AG08395 (cell line): ENCODE measurements around the gene XYLT1.

Source experiments
- DNase-seq: peaks from one replicate; pipeline ENCODE4 v3.0.0; 2012; ENCODE audit warnings: mixed read lengths, low spot score

The XYLT1 gene

DNA sequence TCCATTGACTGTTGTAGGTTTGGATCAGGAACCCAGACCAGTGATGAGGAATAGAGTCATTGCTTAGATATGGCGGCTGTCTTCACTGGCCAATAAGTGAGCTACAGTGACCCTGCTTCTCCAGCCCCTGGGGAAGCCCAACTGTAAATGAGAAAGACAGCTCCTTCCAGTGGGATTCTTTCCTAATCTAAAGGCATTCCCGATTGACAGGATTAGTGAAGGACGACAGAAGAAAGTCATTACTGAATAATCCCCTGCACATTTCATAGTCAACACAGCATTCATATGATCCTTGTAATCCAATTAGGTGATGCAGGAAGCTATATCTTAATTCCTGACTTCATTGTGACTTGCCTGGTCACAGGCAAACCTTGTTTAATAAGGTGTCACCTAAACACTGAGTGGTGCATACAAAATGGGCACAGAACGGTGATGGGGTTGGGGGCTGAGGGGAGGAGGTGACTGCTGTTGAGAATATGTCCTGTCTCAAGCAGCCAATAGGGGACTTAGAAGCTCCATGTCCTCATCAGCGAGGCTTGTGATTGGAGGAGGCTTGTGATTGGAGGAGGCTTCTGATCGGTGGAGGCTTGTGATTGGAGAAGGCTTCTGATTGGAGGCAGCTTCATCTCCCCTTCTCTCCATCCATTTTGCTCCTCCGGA, 242.6 kb downstream of the XYLT1 start:
- no peak for DNase-seq

DNA sequence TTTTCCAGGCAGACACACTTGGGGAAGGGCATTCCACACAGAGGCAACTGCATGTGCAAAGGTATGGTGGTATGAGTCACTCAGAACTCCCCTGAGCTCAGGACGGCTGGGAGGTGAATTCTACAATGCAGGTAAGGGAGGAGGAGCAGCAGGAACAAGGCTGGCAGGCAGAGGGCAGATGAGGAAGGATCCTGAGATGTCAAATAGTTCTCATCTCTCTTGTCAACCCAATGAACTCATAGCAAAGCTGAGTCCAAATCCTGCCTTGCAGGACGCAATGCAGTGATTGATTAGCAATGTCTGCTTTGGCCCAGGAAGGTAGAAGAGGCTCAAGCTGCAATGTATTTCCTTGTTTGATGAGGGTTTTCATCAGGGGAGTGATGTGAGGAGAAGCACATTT, 243.5 kb downstream of the XYLT1 start:
- DNase-seq: no peak

DNA sequence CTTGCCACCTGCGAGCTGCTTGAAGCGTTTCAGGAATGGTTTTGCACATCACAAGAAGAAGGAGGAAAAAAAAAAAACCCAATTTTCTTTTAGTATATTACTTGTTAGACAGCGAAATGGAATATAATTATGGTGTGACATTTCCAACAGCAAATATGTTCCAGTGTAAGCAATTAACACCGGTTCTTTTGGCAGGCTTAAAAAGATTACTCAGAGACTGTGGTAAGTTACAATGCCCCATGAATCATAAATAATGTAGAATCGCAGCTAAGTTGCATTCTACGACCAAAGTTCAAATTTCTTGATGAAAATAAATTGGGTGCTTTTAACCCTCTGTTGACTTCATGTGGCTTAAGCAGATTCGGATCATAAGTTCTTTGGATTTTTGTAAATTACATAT, 245.2 kb downstream of the XYLT1 start:
- peak; percentile 47 for DNase-seq

DNA sequence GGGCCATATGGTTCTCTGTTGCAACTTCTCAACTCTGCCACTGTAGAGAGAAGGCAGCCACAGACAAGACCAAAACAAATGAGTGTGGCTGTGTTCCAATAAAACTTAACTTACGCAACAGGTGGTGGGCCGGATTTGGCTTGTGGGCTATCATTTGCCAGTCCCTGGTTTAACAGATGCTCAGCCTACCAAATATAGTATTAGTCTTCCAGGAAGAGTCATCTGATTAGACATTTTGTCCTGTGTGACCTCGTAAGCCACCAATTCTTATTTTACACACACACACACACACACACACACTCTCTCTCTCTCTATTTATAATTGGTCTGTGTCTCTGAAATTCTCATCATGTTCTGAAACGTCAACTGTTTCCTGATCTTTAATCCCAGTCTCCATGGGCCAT, 245.9 kb downstream of the XYLT1 start:
- DNase-seq: peak; percentile 73

DNA sequence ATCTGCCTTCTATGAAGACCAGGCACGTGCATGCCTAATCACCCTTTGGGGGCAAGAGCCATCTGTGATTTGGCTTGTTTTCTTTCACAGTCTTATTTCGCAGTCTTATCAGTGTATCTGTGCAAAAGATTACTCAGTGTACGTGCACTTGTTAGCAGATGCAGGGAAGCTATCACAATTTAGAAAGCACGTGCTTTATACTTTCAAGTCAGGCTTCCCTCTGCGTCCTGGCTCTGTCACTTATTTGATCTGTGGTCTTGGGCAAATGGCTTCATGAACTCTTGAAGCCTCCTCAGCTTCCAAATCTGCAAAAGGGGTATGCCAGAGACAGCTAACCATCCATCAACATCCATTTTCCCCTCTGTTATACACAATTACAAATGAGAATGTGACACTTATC, 246.4 kb downstream of the XYLT1 start:
- DNase-seq: no peak

DNA sequence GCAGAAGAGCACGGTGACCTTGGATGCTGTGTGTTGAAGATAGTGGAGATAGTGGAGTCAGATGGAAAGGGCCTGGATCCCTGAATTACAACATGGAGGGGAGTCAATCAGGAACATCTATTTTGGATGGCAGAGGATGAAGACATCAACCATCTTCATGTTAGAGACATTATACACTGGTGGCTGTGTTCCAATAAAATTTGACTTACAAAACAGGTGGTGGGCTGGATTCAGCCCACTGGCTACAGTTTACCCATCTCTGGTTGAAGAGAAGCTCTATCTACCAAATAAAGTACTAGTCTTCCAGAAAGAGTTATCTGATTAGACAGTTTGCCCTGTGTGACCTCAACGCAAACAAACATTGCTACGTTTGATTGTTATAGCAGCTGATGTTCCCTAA, 247.2 kb downstream of the XYLT1 start:
- DNase-seq: no peak

DNA sequence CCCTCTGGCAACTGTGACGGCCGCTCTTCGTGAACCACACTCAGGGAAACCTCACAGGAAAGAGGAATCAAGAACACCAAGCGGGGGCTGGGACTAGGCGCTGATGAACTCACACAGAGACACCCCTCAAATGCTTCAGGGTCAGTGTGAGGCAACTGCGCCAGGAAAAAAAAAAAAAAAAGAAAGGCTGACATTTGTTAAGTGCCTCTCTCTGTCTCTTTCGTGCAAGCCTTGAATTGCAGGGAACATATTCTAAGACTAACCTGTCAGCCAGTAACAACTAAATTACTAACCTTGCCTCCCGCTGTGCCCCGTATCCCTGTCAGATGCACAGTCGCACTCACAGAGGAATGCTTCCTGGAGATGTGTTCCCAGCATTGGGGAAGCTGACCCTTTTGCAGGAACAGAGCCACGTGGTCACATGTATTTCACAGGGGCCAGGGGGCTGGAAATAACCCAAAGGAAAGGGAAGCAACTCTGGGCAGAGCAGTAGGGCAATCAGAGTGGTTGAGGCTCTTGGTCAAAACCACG, 247.8 kb downstream of the XYLT1 start:
- no peak for DNase-seq

DNA sequence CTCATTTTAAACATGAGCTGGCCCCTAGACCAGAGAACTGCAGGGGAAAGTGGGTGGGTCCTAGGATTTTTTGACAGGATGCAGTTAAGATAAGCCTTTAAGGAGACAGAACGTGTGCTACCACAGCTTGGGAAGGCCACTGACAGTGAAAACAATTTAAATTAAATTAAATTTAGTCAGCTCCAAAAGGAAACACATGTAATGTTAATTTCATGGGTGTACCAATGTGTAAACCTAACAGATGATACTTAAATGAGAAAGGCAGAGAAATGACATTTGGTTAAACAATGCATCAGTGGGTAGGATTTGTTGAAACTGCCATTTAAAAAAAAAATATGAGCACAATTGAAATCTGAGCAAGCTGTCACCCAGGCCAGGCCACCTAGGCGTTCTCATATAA, 250.8 kb downstream of the XYLT1 start:
- no peak for DNase-seq

DNA sequence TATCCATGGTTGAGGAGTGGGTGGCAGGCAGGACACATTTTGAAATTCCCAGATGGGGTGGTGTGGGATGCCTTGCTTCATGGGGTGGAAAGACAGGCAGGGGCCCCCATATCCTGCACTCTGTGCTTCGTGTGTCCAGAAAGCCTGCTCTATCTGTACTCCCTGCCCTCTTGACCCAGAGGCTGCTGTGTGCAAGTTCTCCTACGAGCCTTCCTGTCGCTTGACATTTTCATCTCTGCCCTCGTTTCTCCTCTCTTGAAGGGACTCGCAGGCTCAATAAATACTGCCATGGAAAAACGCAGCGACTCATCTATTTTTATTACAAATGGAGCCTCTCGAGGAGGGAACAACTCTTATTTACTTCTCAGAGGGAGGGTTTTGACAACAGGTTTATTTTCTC, 254.8 kb downstream of the XYLT1 start:
- DNase-seq: no peak

DNA sequence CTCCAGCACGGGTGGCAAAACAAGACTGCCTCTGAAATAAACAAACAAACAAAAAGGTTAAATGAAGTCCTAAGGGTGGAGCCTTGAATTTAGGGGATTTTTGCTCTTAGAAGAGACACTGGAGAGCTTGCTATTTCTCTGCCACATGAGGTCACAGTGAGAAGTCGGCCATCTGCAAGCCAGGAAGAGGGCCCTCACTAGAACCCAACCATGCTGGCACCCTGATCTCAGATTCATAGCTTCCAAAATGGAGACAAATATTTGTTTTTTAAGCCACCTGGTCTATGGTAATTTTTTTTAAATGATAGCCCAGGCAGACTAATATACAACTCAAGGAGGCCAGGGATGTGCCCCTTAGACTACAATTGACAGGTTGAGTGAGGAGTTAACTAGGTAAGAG, 255.5 kb downstream of the XYLT1 start:
- DNase-seq: no peak

DNA sequence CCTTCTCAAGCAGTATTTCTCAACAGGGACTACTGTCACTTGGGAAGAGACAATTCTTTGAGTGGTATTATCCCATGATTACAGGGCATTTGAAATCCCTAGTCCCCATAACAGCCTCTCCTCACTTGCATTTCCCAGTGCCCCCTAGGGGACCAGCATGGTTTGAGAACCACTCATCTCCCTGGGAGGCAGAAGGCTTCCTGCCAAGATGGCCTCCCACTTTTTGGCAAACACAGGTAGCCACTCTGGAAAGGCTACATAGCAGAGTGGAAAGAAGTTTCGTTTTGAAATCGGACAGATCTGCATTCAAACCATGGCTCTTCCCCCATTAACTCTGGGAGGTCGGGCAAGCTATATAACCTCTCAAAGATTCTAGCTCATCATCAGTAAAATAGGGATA, 256.8 kb downstream of the XYLT1 start:
- DNase-seq: no peak

DNA sequence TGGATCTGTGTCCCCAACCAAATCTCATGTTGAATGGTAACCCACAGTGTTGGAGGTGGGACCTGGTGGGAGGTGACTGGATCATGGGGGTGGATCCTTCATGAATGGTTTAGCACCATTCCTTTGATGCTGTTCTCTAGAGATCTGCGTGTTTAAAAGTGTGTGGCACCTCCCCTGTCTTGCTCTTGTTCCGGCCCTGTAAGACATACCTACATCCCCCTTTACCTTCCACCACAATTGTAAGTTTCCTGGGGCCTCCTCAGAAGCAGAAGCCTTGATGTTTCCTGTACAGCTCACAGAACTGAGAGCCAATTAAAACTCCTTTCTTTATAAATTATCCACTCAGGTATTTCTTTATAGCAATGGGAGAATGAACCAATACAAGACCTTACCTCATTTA, 257.7 kb downstream of the XYLT1 start:
- no peak for DNase-seq

DNA sequence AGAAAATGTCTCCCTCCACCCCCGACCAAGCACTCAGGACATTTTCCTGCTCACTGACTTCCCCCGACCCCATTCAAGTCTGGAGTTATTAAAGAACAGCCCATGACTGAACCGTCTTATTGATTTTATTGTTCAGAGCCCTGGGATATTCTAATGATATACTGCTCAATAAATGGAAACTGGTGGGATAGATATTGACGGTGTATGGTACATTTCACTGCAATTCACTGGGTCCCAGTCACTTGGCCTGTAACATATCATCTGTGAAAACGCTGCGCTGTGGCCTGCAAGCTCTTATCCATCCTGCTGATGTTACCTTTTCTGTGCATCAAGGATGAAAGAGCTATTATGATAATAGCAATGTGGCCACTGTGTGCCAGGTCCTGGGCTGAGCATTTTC, 258.2 kb downstream of the XYLT1 start:
- no peak for DNase-seq

DNA sequence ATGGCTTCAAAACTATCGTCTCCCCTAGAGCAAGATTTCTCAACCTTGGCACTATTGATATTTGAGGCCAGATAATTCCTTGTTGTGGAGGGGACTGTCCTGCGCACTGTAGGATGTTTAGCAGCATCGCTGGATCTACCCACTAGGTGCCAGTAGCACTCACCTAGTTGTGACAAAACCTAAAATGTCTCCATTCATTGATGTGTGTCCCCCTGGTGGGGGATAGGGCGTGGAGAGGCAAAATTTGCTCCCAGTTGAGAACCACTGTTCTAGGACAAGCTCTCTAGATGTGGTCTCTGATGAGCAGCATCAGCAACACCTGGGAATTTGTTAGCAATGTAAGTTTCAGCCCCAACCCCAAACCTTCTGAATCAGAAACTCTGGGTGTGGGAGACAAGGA, 259.0 kb downstream of the XYLT1 start:
- DNase-seq: no peak

DNA sequence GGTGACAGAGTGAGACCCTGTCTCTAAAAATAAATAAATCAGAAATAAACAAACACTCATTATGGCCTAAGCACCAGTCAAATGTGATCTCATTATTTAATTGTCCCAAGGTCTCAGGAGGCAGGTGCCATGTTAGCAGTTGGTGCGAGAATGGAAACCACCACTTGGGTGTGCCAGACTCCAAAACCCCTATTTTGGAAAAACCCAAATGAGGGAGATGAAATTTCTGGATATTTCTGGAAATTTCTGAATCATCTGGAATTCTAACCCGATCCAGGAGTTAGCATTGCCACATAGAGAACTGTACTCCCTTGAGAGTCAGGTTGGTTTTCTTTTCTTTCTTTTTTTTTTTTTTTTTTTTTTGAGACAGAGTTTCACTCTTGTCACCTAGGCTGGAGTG, 264.0 kb downstream of the XYLT1 start:
- DNase-seq: peak; percentile 31

DNA sequence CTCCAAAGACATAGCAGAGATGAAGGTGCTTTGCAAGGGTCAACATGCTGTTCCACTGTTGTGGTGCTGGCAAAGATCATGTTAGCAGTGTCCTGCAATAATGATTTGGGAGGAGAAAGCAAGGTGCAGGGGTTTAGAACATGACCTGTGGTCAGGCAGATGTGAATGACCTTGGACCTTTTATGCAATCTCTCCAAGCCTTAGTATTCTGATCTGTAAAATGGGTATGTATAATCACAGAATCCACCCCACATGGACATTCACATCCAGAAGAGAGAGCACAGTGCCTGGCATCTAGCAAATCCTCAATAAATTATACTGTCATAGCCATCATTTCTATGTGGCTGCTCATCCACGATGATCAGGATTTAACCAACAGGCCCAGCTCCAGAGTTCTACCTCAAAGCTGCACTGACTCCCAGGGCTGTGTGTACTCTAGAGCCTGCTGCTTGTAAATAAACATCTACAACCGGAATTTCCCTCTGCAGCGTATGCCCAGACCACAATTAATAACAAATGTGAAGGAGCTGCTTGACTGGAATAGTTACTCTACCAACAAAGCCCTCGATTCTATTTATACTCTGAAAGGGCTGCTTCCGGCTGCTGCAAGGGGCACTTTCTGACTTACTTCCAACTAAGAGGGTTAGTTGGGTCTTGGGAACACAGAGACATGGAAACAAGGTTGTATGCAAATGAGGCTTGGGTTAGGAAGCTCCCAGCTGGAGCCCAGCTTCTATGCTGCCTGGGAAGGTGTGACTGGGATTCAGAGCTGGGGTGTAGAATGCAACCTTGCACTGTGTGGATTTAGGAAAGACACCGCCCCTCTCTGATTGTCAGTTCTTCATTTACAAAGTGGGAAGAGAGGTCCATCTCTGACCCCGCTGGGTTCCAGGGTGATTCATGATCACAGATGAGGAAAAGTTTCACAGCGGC, 265.2 kb downstream of the XYLT1 start:
- DNase-seq: peak; percentile 72

DNA sequence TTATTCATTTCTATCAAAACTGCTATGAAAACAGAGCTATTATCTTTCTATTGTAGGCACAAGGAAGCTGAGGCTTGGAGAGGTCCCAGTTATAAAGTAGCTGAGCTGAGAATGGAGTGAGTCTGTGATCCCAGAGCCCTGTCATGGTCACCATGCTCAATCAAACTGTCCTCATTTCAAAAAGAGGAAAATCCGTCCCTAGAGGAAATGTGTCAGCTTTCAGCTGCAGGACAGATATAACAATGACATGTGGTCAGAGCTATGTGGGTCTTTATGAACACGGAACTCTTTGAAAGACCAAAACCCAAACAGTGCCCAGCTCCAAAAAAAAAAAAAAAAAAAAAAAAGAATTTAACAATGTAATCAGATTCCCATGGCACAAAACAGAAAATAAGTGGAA, 266.1 kb downstream of the XYLT1 start:
- DNase-seq: no peak

DNA sequence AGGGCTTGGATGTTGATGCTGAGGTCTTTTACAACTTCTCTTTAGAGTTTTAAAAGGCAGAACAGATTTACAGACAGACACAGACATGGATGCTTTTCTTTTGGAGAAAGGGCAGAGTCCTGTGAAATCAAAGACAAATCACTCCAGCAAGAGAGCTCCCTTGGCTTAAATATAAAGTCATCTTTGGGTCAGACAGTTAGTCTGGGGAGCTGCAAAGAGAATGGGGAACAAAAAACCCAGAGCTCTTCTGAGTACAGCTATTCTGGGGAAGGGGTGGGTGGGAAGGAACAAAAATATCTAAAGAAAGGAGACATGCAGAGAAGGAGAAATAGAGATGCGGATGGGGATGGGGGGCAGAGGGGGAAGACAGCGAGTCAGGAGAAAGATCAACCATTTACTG, 266.6 kb downstream of the XYLT1 start:
- no peak for DNase-seq

DNA sequence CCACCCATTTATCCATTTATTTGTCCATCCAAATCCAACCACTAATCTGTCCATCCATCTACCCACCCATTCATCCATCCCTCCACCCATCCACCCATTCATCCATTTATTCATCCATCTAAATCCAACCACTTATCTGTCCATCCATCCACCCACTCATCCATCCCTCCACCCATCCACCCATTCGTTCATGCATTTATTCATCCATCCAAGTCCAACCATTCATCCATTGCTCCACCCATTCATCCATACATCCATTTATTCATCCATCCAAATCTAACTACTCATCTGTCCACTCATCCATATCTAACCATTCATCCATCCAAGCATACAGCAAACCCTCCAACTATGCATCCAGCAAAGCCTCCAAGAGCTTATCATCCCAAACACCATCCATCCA, 267.3 kb downstream of the XYLT1 start:
- no peak for DNase-seq

DNA sequence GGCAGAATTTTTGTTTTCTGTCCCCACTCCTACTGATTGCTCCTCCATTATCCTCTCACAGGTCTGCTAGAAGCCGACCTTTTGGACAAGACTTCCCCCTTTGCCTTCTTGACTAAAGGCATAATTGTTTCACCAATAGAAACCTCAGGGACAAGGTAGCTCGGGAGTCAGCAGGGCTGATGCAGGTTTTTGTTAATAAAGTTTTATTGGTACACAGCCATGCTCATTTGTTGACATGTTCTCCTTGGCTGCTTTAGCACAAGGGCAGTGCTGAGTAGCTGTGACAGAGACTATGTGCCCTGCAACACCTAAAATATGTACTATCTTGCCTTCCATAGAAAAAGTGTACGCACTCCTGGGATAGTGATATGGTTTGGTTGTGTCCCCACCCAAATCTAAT, 271.6 kb downstream of the XYLT1 start:
- no peak for DNase-seq

DNA sequence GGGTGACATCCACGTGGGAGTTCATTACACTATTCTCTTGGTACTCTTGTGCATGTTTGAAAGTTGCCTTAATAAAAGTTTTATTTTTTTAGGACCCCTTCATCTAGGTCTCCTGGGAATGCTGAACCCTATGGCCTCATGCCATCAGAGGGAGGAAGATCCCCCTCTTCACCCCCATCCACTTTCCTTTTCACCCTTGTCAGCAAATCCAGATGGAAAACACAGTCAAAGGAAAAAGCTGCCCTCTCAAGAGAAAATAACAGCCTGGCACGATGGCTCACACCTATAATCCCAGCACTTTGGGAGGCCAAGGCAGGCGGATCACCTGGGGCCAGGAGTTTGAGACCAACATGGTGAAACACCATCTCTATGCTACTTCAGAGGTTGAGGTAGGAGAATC, 274.2 kb downstream of the XYLT1 start:
- DNase-seq: no peak

DNA sequence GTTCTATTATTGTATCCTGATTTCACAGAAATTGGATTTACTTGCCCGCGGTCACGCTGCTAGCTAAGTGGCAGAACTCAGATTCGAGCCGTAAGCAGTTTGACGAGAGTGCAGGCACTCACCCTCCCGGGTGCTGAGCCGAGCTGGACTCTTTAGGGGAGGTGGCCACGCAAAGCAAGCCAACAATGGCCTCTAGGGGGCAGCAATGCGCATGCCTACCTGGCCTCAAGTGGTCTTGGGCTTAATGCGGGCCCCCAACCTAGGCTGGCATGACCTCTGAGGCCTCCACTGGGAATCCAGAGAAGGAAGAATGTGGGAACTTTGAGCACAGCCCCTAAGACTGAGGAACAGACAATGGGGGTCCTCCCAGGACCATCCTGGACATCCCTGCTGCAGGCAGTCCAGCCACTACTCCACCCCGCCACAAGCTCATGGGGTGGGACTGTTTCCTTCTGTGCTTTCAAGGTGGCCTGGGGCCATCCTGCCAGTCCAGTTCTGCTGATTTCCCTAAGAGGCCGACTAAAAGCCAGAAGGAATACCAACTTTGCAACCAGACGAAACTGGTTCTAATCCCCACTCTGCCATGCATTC, 276.5 kb downstream of the XYLT1 start:
- peak; percentile 34 for DNase-seq

DNA sequence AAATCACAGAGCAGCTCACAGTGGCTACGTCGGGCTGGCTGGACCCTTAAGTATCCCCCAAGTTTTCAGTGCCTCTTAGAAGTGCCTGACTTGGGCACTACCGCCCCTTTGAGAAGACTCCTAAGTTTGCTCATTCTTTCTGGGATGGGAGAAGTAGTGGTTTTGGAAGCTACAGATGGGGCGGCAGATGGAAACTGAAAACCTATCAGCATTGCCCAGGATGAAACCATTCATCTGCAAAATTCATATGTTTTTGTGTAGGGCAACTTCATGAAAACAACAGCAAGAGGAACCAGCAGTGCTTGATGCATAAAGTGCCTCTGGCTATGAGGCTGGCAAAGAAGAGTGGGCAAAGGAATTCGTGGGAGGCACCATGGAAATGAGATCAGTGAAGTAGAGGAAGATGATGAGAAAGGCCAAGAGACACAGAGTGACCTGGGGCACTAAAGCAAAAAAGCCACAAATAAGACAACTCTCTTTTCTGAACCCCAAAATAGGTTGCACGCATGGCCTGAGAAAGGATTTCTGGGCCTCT, 277.1 kb downstream of the XYLT1 start:
- no peak for DNase-seq
